Measurements from ENCODE around the gene SH2D1A. TPM values are rescaled to one million over a fixed set of nuclear protein-coding genes. Genes with fewer than 3 reads are reported as not detected.

SH2D1A gene
- total and polyA plus RNA-seq, 4 donors = 0.27 to 2.1 (median 0.65) TPM

DNA sequence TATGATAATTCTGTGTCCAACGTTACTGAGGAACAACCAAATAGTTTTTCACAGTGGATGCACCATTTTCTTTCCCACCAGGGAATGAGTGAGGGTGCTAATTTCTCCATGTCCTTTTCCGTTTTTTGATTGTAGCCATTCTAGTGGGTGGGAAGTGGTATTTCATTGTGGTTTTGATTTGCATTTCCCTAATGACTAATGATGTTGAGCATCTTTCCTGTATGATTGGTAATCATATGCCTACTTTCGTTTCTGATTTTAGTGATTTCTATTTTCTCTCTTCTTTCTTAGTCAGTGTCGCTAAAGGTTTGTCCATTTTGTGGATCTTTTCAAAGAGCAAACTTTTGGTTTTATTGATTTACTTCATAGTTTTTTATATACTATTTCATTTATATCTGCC is 46.0 kb upstream of the SH2D1A start:
- H3K9ac ChIP-seq (ENCODE audit: low read depth in 1 of 2, low read length in 2 of 2) = no peak overlapping the region
- no peaks in the 10 kb centered on the region for H3K36me3 ChIP-seq (ENCODE audit: control insufficient read depth in 4 of 4, insufficient read depth in 3 of 4, low read depth in 1 of 4, low read length in 3 of 4)
- peaks cover 0 to 3% (median 0%) of the 10 kb centered on the region in 4 donors for H3K27me3 ChIP-seq (ENCODE audit: control insufficient read depth in 4 of 4, insufficient read depth in 4 of 4, low read length in 3 of 4)
- H3K4me1 ChIP-seq (ENCODE audit: control insufficient read depth in 4 of 4, insufficient read depth in 4 of 4, low read length in 3 of 4) = no peaks in the 10 kb centered on the region
- 73% methylated on average over 4 of the region's 4 CpGs for WGBS
- DNase-seq (ENCODE audit: low spot score) = no peak
- H3K4me3 ChIP-seq (ENCODE audit: low read depth in 1 of 3, low read length in 3 of 3) = no peak overlapping the region
- TF ChIP-seq ZBTB33 (IDR thresholded peaks at IDR 0.05) = no peak
- no peak for TF ChIP-seq JUND (IDR thresholded peaks at IDR 0.05)
- no peak for TF ChIP-seq YY1 (IDR thresholded peaks at IDR 0.05)
- TF ChIP-seq NR2F2 (IDR thresholded peaks at IDR 0.05) = no peak
- TF ChIP-seq, protein P1, sequence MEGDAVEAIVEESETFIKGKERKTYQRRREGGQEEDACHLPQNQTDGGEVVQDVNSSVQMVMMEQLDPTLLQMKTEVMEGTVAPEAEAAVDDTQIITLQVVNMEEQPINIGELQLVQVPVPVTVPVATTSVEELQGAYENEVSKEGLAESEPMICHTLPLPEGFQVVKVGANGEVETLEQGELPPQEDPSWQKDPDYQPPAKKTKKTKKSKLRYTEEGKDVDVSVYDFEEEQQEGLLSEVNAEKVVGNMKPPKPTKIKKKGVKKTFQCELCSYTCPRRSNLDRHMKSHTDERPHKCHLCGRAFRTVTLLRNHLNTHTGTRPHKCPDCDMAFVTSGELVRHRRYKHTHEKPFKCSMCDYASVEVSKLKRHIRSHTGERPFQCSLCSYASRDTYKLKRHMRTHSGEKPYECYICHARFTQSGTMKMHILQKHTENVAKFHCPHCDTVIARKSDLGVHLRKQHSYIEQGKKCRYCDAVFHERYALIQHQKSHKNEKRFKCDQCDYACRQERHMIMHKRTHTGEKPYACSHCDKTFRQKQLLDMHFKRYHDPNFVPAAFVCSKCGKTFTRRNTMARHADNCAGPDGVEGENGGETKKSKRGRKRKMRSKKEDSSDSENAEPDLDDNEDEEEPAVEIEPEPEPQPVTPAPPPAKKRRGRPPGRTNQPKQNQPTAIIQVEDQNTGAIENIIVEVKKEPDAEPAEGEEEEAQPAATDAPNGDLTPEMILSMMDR (IDR thresholded peaks at IDR 0.05; ENCODE audit: low read depth, low read length, missing input control) = no peak
- TF ChIP-seq, protein P2, sequence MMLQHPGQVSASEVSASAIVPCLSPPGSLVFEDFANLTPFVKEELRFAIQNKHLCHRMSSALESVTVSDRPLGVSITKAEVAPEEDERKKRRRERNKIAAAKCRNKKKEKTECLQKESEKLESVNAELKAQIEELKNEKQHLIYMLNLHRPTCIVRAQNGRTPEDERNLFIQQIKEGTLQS (IDR thresholded peaks at IDR 0.05) = no peak
- TF ChIP-seq SP1 (IDR thresholded peaks at IDR 0.05) = no peak
- no peak for TF ChIP-seq FOXA1 (IDR thresholded peaks at IDR 0.05)
- no peak for TF ChIP-seq GABPA (IDR thresholded peaks at IDR 0.05 in 1 of 2, conservative IDR thresholded peaks at IDR 0.05 in 1 of 2)
- TF ChIP-seq RXRA (IDR thresholded peaks at IDR 0.05) = no peak
- no peak for TF ChIP-seq REST (IDR thresholded peaks at IDR 0.05)
- no peaks in the 10 kb centered on the region for H3K9me3 ChIP-seq (ENCODE audit: control insufficient read depth in 4 of 4, low read length in 3 of 4)
- H3K27ac ChIP-seq (ENCODE audit: low read depth in 1 of 2, low read length in 2 of 2) = no peak overlapping the region

- no peaks in the 10 kb centered on the region for H3K9me3 ChIP-seq (ENCODE audit: control insufficient read depth in 4 of 4, low read length in 3 of 4)
- DNase-seq (ENCODE audit: low spot score) = no peak
- 86% methylated on average over 2 of the region's 2 CpGs for WGBS
- H3K9ac ChIP-seq (ENCODE audit: low read depth in 1 of 2, low read length in 2 of 2) = no peak overlapping the region
- H3K4me1 ChIP-seq (ENCODE audit: control insufficient read depth in 4 of 4, insufficient read depth in 4 of 4, low read length in 3 of 4) = no peaks in the 10 kb centered on the region
- H3K36me3 ChIP-seq (ENCODE audit: control insufficient read depth in 4 of 4, insufficient read depth in 3 of 4, low read depth in 1 of 4, low read length in 3 of 4) = no peaks in the 10 kb centered on the region
- H3K27ac ChIP-seq (ENCODE audit: low read depth in 1 of 2, low read length in 2 of 2) = no peak overlapping the region
- H3K27me3 ChIP-seq (ENCODE audit: control insufficient read depth in 4 of 4, insufficient read depth in 4 of 4, low read length in 3 of 4) = no peaks in the 10 kb centered on the region
- H3K4me3 ChIP-seq (ENCODE audit: low read depth in 1 of 3, low read length in 3 of 3) = no peak overlapping the region
- TF ChIP-seq JUND (IDR thresholded peaks at IDR 0.05) (no peak), ZBTB33 (IDR thresholded peaks at IDR 0.05) (no peak), FOXA2 (IDR thresholded peaks at IDR 0.05) (no peak), FOXA1 (IDR thresholded peaks at IDR 0.05) (no peak), REST (IDR thresholded peaks at IDR 0.05) (no peak), RXRA (IDR thresholded peaks at IDR 0.05) (no peak), EGR1 (IDR thresholded peaks at IDR 0.05; ENCODE audit: low read depth in 2 of 2) (no peak), YY1 (IDR thresholded peaks at IDR 0.05) (no peak), NR2F2 (IDR thresholded peaks at IDR 0.05) (no peak), HNF4G (IDR thresholded peaks at IDR 0.05) (no peak)
- TF ChIP-seq, protein P1 (IDR thresholded peaks at IDR 0.05; ENCODE audit: low read depth, low read length, missing input control) = no peak
Measured at GRCh38 chrX:124307253-124307907, 39.0 kb upstream of the SH2D1A start.
